ENCODE results near the gene IL31. TPM values are rescaled to one million over a fixed set of nuclear protein-coding genes. Genes with fewer than 3 reads are reported as not detected.

IL31 gene
- total RNA-seq (2022; extraction: Qiagen RNA extraction; ENCODE audit: low read depth) = not detected in 5 replicates

GRCh38 chr12:122174155-122174845 is at the start of gene IL31:
IL31 (minus strand) TSS chr12:122174221; CDS start chr12:122174172, 49 bp downstream.

GRCh38 chr12:122203301-122204166 is 29.5 kb upstream of the IL31 start, which contains the start of gene B3GNT4:
B3GNT4 (plus strand) TSS chr12:122203709; CDS start chr12:122204619, 910 bp downstream.

GRCh38 chr12:122182887-122183587 is 9.0 kb upstream of the IL31 start, which contains the start of gene LRRC43:
LRRC43 (plus strand) TSS chr12:122183123; CDS start chr12:122183145, 22 bp downstream.

Other genes with a start within 250 kb of the IL31 start
- 11.3 to 14.5 TPM (median 11.7 TPM) in 5 replicates for gene BCL7A, start 152.3 kb downstream of the IL31 start, total RNA-seq (2022; extraction: Qiagen RNA extraction; ENCODE audit: low read depth)
- gene MLXIP, start 95.5 kb downstream of the IL31 start, total RNA-seq (2022; extraction: Qiagen RNA extraction; ENCODE audit: low read depth) = 22.3 to 32.6 TPM (median 28.0 TPM) in 5 replicates
- 0.10 to 0.18 TPM (median 0.15 TPM) in 3 of 5 replicates, not detected in the others for gene LRRC43, start 8.9 kb upstream of the IL31 start, total RNA-seq (2022; extraction: Qiagen RNA extraction; ENCODE audit: low read depth)
- 0.53 to 0.99 TPM (median 0.75 TPM) in 5 replicates for gene B3GNT4, start 29.5 kb upstream of the IL31 start, total RNA-seq (2022; extraction: Qiagen RNA extraction; ENCODE audit: low read depth)
- 75.3 to 80.3 TPM (median 79.1 TPM) in 5 replicates for gene DIABLO, start 51.8 kb upstream of the IL31 start, total RNA-seq (2022; extraction: Qiagen RNA extraction; ENCODE audit: low read depth)
- 17.6 to 24.1 TPM (median 20.2 TPM) in 5 replicates for gene VPS33A, start 92.3 kb upstream of the IL31 start, total RNA-seq (2022; extraction: Qiagen RNA extraction; ENCODE audit: low read depth)
- 45.3 to 56.1 TPM (median 51.2 TPM) in 5 replicates for gene CLIP1, start 248.4 kb upstream of the IL31 start, total RNA-seq (2022; extraction: Qiagen RNA extraction; ENCODE audit: low read depth)

Measured in A549 treated with DMSO at 1 μM for 4 hours (cell line).